Loucy (cell line): ENCODE measurements around the gene KIAA0319L.

ENCODE experiments used
- CTCF ChIP-seq: fragments of 200-600 bp; sonication (generic); conservative IDR thresholded peaks from 2 replicates; pipeline ENCODE4 v1.5.1; 2014; ENCODE audit warnings: mild to moderate bottlenecking, antibody characterized with exemption, low read length
- EZH2phosphoT487 ChIP-seq: fragments of 200-600 bp; IDR thresholded peaks from 2 replicates; pipeline ENCODE4 v1.6.1; 2018; ENCODE audit warnings: antibody characterized with exemption, mild to moderate bottlenecking, moderate library complexity, borderline replicate concordance

GRCh38 chr1:35564884-35565741, 7.9 kb upstream of the KIAA0319L start:
- no peak for TF ChIP-seq CTCF
- TF ChIP-seq EZH2phosphoT487 = no peak
